ENCODE data around the gene ACSS1. TPM values are rescaled to one million over a fixed set of nuclear protein-coding genes. Genes with fewer than 3 reads are reported as not detected.

Gene ACSS1
- total RNA-seq, 1 donor = 1.4 TPM

GRCh38 chr20:25097498-25097897 lies 39.6 kb upstream of the ACSS1 start:
- DNase-seq (ENCODE audit: insufficient read length, low spot score, missing footprints) = no peak
- Histone ChIP-seq H3K27ac (ENCODE audit: low read depth, low read length) (no peak overlapping the region), H3K4me3 (ENCODE audit: insufficient read depth, low read length) (no peak overlapping the region), H2AFZ (ENCODE audit: low read length) (no peak overlapping the region), H3K4me2 (ENCODE audit: insufficient read depth, low read length) (no peak overlapping the region), H3K27me3 (ENCODE audit: insufficient read depth, low read length) (peaks cover 51% of the 10 kb centered on the region), H3K79me2 (ENCODE audit: insufficient read depth, low read length) (no peaks in the 10 kb centered on the region), H3K9me3 (ENCODE audit: low read depth, low read length) (no peaks in the 10 kb centered on the region), H3K4me1 (ENCODE audit: insufficient read depth, low read length) (no peaks in the 10 kb centered on the region), H4K20me1 (ENCODE audit: insufficient read depth, low read length) (no peaks in the 10 kb centered on the region), H3K36me3 (ENCODE audit: insufficient read depth, low read length) (no peaks in the 10 kb centered on the region)
- TF ChIP-seq CTCF (IDR thresholded peaks at IDR 0.05; ENCODE audit: extremely low read depth, low read depth, low read length) = no peak

GRCh38 chr20:25090492-25091429 lies 32.8 kb upstream of the ACSS1 start:
- H3K4me2 ChIP-seq (ENCODE audit: insufficient read depth, low read length) = no peak overlapping the region
- no peaks in the 10 kb centered on the region for H4K20me1 ChIP-seq (ENCODE audit: insufficient read depth, low read length)
- no peak for DNase-seq (ENCODE audit: insufficient read length, low spot score, missing footprints)
- no peaks in the 10 kb centered on the region for H3K4me1 ChIP-seq (ENCODE audit: insufficient read depth, low read length)
- no peak overlapping the region for H3K27ac ChIP-seq (ENCODE audit: low read depth, low read length)
- H3K9me3 ChIP-seq (ENCODE audit: low read depth, low read length) = no peaks in the 10 kb centered on the region
- no peak overlapping the region for H3K4me3 ChIP-seq (ENCODE audit: insufficient read depth, low read length)
- H2AFZ ChIP-seq (ENCODE audit: low read length) = no peak overlapping the region
- no peaks in the 10 kb centered on the region for H3K36me3 ChIP-seq (ENCODE audit: insufficient read depth, low read length)
- H3K27me3 ChIP-seq (ENCODE audit: insufficient read depth, low read length) = peaks cover 68% of the 10 kb centered on the region
- H3K79me2 ChIP-seq (ENCODE audit: insufficient read depth, low read length) = no peaks in the 10 kb centered on the region
- no peak for TF ChIP-seq CTCF (IDR thresholded peaks at IDR 0.05; ENCODE audit: extremely low read depth, low read depth, low read length)

DNA sequence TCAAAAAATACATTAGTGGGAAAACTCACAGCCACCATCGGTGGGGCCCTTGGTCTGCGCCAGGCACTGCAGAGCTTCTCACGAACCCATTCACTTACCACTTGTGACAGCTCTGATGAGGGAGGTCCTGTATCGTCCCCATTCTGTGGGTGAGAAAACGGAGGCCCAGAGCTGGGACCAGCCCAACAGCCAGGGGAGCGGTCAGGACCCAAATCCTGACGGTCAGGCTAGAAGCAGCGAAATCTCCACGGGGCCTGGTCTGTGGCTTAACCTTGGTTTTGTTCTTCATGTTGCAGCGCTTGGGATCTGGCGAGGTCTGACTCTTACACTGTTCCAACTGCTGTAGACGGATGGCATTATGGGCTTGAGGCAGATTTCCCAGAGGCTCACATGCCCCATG lies 31.7 kb upstream of the ACSS1 start:
- Histone ChIP-seq H3K79me2 (ENCODE audit: insufficient read depth, low read length) (no peaks in the 10 kb centered on the region), H3K4me3 (ENCODE audit: insufficient read depth, low read length) (no peak overlapping the region), H3K36me3 (ENCODE audit: insufficient read depth, low read length) (no peaks in the 10 kb centered on the region), H3K4me1 (ENCODE audit: insufficient read depth, low read length) (no peaks in the 10 kb centered on the region), H3K27ac (ENCODE audit: low read depth, low read length) (no peak overlapping the region), H3K4me2 (ENCODE audit: insufficient read depth, low read length) (no peak overlapping the region), H3K27me3 (ENCODE audit: insufficient read depth, low read length) (peaks cover 66% of the 10 kb centered on the region), H2AFZ (ENCODE audit: low read length) (no peak overlapping the region), H3K9me3 (ENCODE audit: low read depth, low read length) (no peaks in the 10 kb centered on the region), H4K20me1 (ENCODE audit: insufficient read depth, low read length) (no peaks in the 10 kb centered on the region)
- DNase-seq (ENCODE audit: insufficient read length, low spot score, missing footprints) = no peak
- TF ChIP-seq CTCF (IDR thresholded peaks at IDR 0.05; ENCODE audit: extremely low read depth, low read depth, low read length) = no peak

DNA sequence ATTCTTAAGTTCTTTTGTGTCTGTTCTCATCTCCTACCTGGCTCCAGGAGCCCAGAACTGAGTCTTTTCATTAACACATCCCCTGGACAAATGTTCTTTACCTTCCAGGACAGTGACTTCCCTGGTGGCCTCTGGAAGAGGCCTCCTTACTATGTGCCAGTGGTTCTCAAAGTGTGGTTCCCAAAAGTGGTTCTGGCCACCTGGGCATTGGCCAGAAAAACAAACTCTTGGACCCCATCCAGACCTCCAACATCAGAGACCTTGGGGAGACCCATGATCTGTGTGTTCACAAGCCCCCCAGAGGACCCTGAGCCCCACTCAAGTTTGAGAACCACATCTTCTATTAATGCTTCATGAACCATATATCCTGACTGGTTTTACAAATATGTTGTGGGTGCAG lies 31.2 kb upstream of the ACSS1 start:
- H3K4me2 ChIP-seq (ENCODE audit: insufficient read depth, low read length) = no peak overlapping the region
- no peaks in the 10 kb centered on the region for H3K36me3 ChIP-seq (ENCODE audit: insufficient read depth, low read length)
- H3K9me3 ChIP-seq (ENCODE audit: low read depth, low read length) = no peaks in the 10 kb centered on the region
- H2AFZ ChIP-seq (ENCODE audit: low read length) = no peak overlapping the region
- TF ChIP-seq CTCF (IDR thresholded peaks at IDR 0.05; ENCODE audit: extremely low read depth, low read depth, low read length) = no peak
- H3K27me3 ChIP-seq (ENCODE audit: insufficient read depth, low read length) = peaks cover 67% of the 10 kb centered on the region
- no peaks in the 10 kb centered on the region for H4K20me1 ChIP-seq (ENCODE audit: insufficient read depth, low read length)
- no peaks in the 10 kb centered on the region for H3K4me1 ChIP-seq (ENCODE audit: insufficient read depth, low read length)
- H3K27ac ChIP-seq (ENCODE audit: low read depth, low read length) = no peak overlapping the region
- H3K79me2 ChIP-seq (ENCODE audit: insufficient read depth, low read length) = no peaks in the 10 kb centered on the region
- no peak overlapping the region for H3K4me3 ChIP-seq (ENCODE audit: insufficient read depth, low read length)
- DNase-seq (ENCODE audit: insufficient read length, low spot score, missing footprints) = no peak
